CD4-positive, alpha-beta T cell (primary cell): ENCODE results near the gene PHACTR4. TPM values are rescaled to one million over a fixed set of nuclear protein-coding genes. Genes with fewer than 3 reads are reported as not detected.

Source experiments
- ATAC-seq: fragments of 200-7000 bp; cut with Tn5 transposase; one replicate; pipeline ENCODE4 v1.10.0; 2022; ENCODE audit warnings: mild to moderate bottlenecking; ENCODE audit not compliant: poor library complexity
- CTCF ChIA-PET: fragments of 350-600 bp; sonication (Branson Sonifier 250); formaldehyde crosslinking; loops from one replicate; lab custom pipeline; 2021; ENCODE audit warnings: antibody characterized with exemption, inconsistent platforms; lab: Charles Lee
- POLR2A ChIA-PET: fragments of 350-600 bp; sonication (Branson Sonifier 250); formaldehyde crosslinking; loops from one replicate; lab custom pipeline; 2021; ENCODE audit warnings: antibody characterized with exemption, inconsistent platforms; lab: Charles Lee
- DNase-seq, 14 experiments: peaks; one replicate each; pipeline ENCODE4 v3.0.0-alpha.2; 2013 to 2020; ENCODE audit warnings: mixed read lengths in 2 of 14
- H3K27ac ChIP-seq, 2 donors: one replicate each; pipeline versions ENCODE4 v1.5.1 to v1.7.0; 2013; ENCODE audit warnings: low read length in 2 of 2, low read depth in 1 of 2, mild to moderate bottlenecking in 1 of 2
- H3K27me3 ChIP-seq, 2 experiments: 1 replicate in 1 of 2; 2 replicates in 1 of 2; pipeline versions ENCODE4 v1.6.1 to v1.7.0; 2013; ENCODE audit warnings: low read length in 2 of 2, control low read depth in 1 of 2, mild to moderate bottlenecking in 1 of 2, moderate library complexity in 1 of 2; ENCODE audit not compliant: insufficient read depth in 2 of 2, control insufficient read depth in 1 of 2
- H3K36me3 ChIP-seq: one replicate; pipeline ENCODE4 v1.6.1; 2013; ENCODE audit warnings: low read length, control low read depth; ENCODE audit not compliant: insufficient read depth
- H3K4me1 ChIP-seq: one replicate; pipeline ENCODE4 v1.6.1; 2013; ENCODE audit warnings: low read length, control low read depth; ENCODE audit not compliant: insufficient read depth
- H3K4me3 ChIP-seq: one replicate; pipeline ENCODE4 v1.5.1; 2013; ENCODE audit warnings: mild to moderate bottlenecking, low read length, moderate library complexity
- H3K9me3 ChIP-seq, 2 experiments: 1 replicate in 1 of 2; 2 replicates in 1 of 2; pipeline versions ENCODE4 v1.6.1 to v1.7.0; 2013; ENCODE audit warnings: low read length in 2 of 2, mild to moderate bottlenecking in 2 of 2, control low read depth in 1 of 2, moderate library complexity in 1 of 2; ENCODE audit not compliant: control insufficient read depth in 1 of 2, insufficient read depth in 1 of 2
- H3K27ac Mint-ChIP-seq: one replicate; pipeline ENCODE4 v1.8.0; 2020; ENCODE audit warnings: mixed read lengths
- H3K27me3 Mint-ChIP-seq: one replicate; pipeline ENCODE4 v1.8.0; 2021; ENCODE audit warnings: mixed read lengths
- H3K36me3 Mint-ChIP-seq: one replicate; pipeline ENCODE4 v1.8.0; 2021; ENCODE audit warnings: low read depth, mixed read lengths
- H3K4me1 Mint-ChIP-seq: one replicate; pipeline ENCODE4 v1.8.0; 2021; ENCODE audit warnings: low read depth, mixed read lengths
- H3K4me3 Mint-ChIP-seq: one replicate; pipeline ENCODE4 v1.8.0; 2020; ENCODE audit warnings: mild to moderate bottlenecking, mixed read lengths
- H3K9me3 Mint-ChIP-seq: one replicate; pipeline ENCODE4 v1.8.0; 2020; ENCODE audit warnings: mixed read lengths
- intact Hi-C, 2 experiments: fragments of 100-400 bp; cut with DNase I in 1 of 2; cut with micrococcal nuclease in 1 of 2; formaldehyde crosslinking; loops; one replicate each; pipeline versions ENCODE4 v1.15.1 to v1.9.0; 2023 to 2025; cut with DNase I, micrococcal nuclease
- total RNA-seq, 174 experiments: library from RNA in 2 of 174; stranded (reverse) in 2 of 174; gene quantifications; one replicate each; pipeline ENCODE4 v1.2.3 and lab custom pipeline; 2021 to 2026
- TF ChIP-seq, protein P1 (sequence below): fragments of 200-600 bp; IDR thresholded peaks from one replicate; pipeline ENCODE4 v1.8.0; 2022; ENCODE audit warnings: antibody characterized with exemption, mild to moderate bottlenecking

PHACTR4 gene
- total RNA-seq, 2 experiments from 2014 or later: 26.0 to 26.3 TPM

DNA sequence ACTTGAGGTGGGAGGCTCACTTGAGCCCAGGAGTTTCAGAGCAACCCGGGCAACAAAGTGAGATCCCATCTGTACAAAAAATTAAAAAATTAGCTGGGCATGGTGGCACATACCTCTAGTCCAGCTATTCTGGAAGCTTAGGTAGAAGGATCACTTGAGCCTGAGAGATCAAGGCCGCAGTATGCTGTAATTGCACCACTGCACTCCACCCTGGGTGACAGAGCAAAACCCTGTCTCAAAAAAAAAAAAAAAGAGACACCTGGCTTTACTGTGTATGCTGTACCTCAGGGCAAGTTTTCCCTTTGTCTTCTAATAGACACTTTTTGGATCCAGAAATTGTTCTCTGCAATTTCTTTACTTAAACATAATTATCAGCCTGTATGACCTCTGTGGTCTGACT, 113.2 kb downstream of the PHACTR4 start:
- Mint-ChIP-seq H3K27me3 (no peaks in the 10 kb centered on the region), H3K36me3 (peaks cover 56% of the 10 kb centered on the region), H3K27ac (no peak overlapping the region), H3K4me1 (no peaks in the 10 kb centered on the region), H3K4me3 (no peak overlapping the region), H3K9me3 (no peaks in the 10 kb centered on the region)
- Histone ChIP-seq H3K9me3 (no peaks in the 10 kb centered on the region), H3K27me3 (no peaks in the 10 kb centered on the region), H3K36me3 (peaks cover 41% of the 10 kb centered on the region), H3K27ac (no peak overlapping the region), H3K4me1 (no peaks in the 10 kb centered on the region), H3K4me3 (no peak overlapping the region)
- ATAC-seq (no peak), DNase-seq (no peak)
- POLR2A ChIA-PET: interaction anchor here (0.7 kb wide), 1 partner anchor 231 kb away, joined by 3 read pairs; no protein-coding TSS in a partner anchor
- intact Hi-C loops: no loop called here
- CTCF ChIA-PET: no interaction called here
- TF ChIP-seq, protein P1, sequence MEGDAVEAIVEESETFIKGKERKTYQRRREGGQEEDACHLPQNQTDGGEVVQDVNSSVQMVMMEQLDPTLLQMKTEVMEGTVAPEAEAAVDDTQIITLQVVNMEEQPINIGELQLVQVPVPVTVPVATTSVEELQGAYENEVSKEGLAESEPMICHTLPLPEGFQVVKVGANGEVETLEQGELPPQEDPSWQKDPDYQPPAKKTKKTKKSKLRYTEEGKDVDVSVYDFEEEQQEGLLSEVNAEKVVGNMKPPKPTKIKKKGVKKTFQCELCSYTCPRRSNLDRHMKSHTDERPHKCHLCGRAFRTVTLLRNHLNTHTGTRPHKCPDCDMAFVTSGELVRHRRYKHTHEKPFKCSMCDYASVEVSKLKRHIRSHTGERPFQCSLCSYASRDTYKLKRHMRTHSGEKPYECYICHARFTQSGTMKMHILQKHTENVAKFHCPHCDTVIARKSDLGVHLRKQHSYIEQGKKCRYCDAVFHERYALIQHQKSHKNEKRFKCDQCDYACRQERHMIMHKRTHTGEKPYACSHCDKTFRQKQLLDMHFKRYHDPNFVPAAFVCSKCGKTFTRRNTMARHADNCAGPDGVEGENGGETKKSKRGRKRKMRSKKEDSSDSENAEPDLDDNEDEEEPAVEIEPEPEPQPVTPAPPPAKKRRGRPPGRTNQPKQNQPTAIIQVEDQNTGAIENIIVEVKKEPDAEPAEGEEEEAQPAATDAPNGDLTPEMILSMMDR: no peak

- peaks cover 41% of the 10 kb centered on the region for H3K36me3 ChIP-seq
- CTCF ChIA-PET: no interaction called here
- H3K27ac Mint-ChIP-seq: peak overlapping the region; percentile 85
- H3K27me3 Mint-ChIP-seq: no peaks in the 10 kb centered on the region
- H3K36me3 Mint-ChIP-seq: peaks cover 63% of the 10 kb centered on the region
- POLR2A ChIA-PET: interaction anchor here (2.0 kb wide), 1 partner anchor 11 kb away, joined by 15 read pairs; the partner anchor contains the start of gene RCC1
- intact Hi-C loops: no loop called here
- H3K27me3 ChIP-seq: no peaks in the 10 kb centered on the region
- no peak overlapping the region for H3K4me3 Mint-ChIP-seq
- TF ChIP-seq, protein P1: no peak
- H3K27ac ChIP-seq: peak overlapping the region in 1 of 2 donors; percentile 19
- H3K9me3 Mint-ChIP-seq: no peaks in the 10 kb centered on the region
- DNase-seq (no peak), ATAC-seq (no peak)
- H3K9me3 ChIP-seq: no peaks in the 10 kb centered on the region
- H3K4me1 ChIP-seq: no peaks in the 10 kb centered on the region
- peaks cover 9% of the 10 kb centered on the region for H3K4me1 Mint-ChIP-seq
- no peak overlapping the region for H3K4me3 ChIP-seq
These were observed 125.2 kb downstream of the PHACTR4 start for GRCh38 chr1:28494737-28495136.

GRCh38 chr1:28499553-28499952, 130.0 kb downstream of the PHACTR4 start:
- CTCF ChIA-PET: no interaction called here
- Histone ChIP-seq H3K4me1 (no peaks in the 10 kb centered on the region), H3K4me3 (no peak overlapping the region), H3K9me3 (no peaks in the 10 kb centered on the region), H3K27me3 (no peaks in the 10 kb centered on the region), H3K36me3 (peaks cover 12% of the 10 kb centered on the region), H3K27ac (no peak overlapping the region)
- Mint-ChIP-seq H3K4me1 (peaks cover 6% of the 10 kb centered on the region), H3K27me3 (no peaks in the 10 kb centered on the region), H3K36me3 (peaks cover 34% of the 10 kb centered on the region), H3K4me3 (no peak overlapping the region), H3K9me3 (no peaks in the 10 kb centered on the region), H3K27ac (no peak overlapping the region)
- intact Hi-C loops: no loop called here
- DNase-seq: no peak
- TF ChIP-seq, protein P1: no peak
- no peak for ATAC-seq
- POLR2A ChIA-PET: no interaction called here
